Fibroblast of lung (primary cell): ENCODE results near the gene GRP. TPM values are rescaled to one million over a fixed set of nuclear protein-coding genes. Genes with fewer than 3 reads are reported as not detected.

ENCODE experiments used
- DNase-seq, 2 donors: peaks; one replicate each; pipeline versions ENCODE4 v3.0.0 to v3.0.0-alpha.2; 2010; ENCODE audit warnings: low read depth in 2 of 2
- H2AFZ ChIP-seq: 2 replicates; pipeline ENCODE4 v1.5.1; 2012; ENCODE audit warnings: low read length, control low read depth, inconsistent platforms
- H3K27ac ChIP-seq: 2 replicates; pipeline ENCODE4 v1.5.1; 2011; ENCODE audit warnings: low read length, control low read depth; ENCODE audit not compliant: insufficient read depth
- H3K27me3 ChIP-seq: 2 replicates; pipeline ENCODE4 v1.5.1; 2011; ENCODE audit warnings: mild to moderate bottlenecking, low read length; ENCODE audit not compliant: control insufficient read depth, insufficient read depth
- H3K36me3 ChIP-seq: 2 replicates; pipeline ENCODE4 v1.5.1; 2011; ENCODE audit warnings: low read length; ENCODE audit not compliant: control insufficient read depth, insufficient read depth
- H3K4me1 ChIP-seq: 2 replicates; pipeline ENCODE4 v1.5.1; 2011; ENCODE audit warnings: low read length; ENCODE audit not compliant: control insufficient read depth, insufficient read depth; ENCODE audit errors: extremely low read depth
- H3K4me2 ChIP-seq: 2 replicates; pipeline ENCODE4 v1.5.1; 2011; ENCODE audit warnings: low read length, control low read depth; ENCODE audit not compliant: insufficient read depth; ENCODE audit errors: extremely low read depth
- H3K4me3 ChIP-seq, 4 experiments: fragments of 200-600 bp in 1 of 4; sonication (generic) in 1 of 4; replicated peaks in 1 of 4; 2 replicates each; pipeline ENCODE4 v1.5.1; 2011 to 2016; ENCODE audit warnings: low read length in 4 of 4, low read depth in 3 of 4, mild to moderate bottlenecking in 3 of 4, control low read depth in 2 of 4, inconsistent platforms in 1 of 4, mixed read lengths in 1 of 4; ENCODE audit not compliant: insufficient read depth in 1 of 4; ENCODE audit errors: control extremely low read depth in 1 of 4
- H3K79me2 ChIP-seq: 2 replicates; pipeline ENCODE4 v1.5.1; 2012; ENCODE audit warnings: mild to moderate bottlenecking, low read length, inconsistent platforms; ENCODE audit not compliant: control insufficient read depth, insufficient read depth
- H3K9ac ChIP-seq: 2 replicates; pipeline ENCODE4 v1.5.1; 2011; ENCODE audit warnings: mild to moderate bottlenecking, low read length, control low read depth; ENCODE audit not compliant: insufficient read depth
- H3K9me3 ChIP-seq: 2 replicates; pipeline ENCODE4 v1.5.1; 2012; ENCODE audit warnings: low read depth, low read length; ENCODE audit not compliant: control insufficient read depth, insufficient read depth
- H4K20me1 ChIP-seq: 2 replicates; pipeline ENCODE4 v1.5.1; 2011; ENCODE audit warnings: low read length; ENCODE audit not compliant: control insufficient read depth, insufficient read depth; ENCODE audit errors: extremely low read depth
- CTCF ChIP-seq, 2 donors: IDR thresholded peaks in 1 of 2; conservative IDR thresholded peaks in 1 of 2; 1 replicate in 1 of 2; 2 replicates in 1 of 2; pipeline ENCODE4 v1.5.1; 2011 to 2012; ENCODE audit warnings: low read length in 2 of 2, control low read depth in 1 of 2, inconsistent platforms in 1 of 2, low read depth in 1 of 2, mild to moderate bottlenecking in 1 of 2
- EZH2 ChIP-seq: IDR thresholded peaks from 2 replicates; pipeline ENCODE4 v1.5.1; 2012; ENCODE audit warnings: low read length, control low read depth, mild to moderate bottlenecking; ENCODE audit errors: missing control alignments
- polyA plus RNA-seq, 2 donors: library from polyadenylated mRNA; depleted of rRNA in 1 of 2; stranded (reverse) in 1 of 2; unstranded in 1 of 2; fragments of >200 nt; gene quantifications; 2 replicates each; pipeline ENCODE4 v1.2.1, GENCODE V29; 2011 to 2012; ENCODE audit warnings: missing spikeins in 1 of 2
- total RNA-seq: library from RNA; depleted of rRNA; stranded (reverse); fragments of >200 nt; gene quantifications from 2 replicates; pipeline ENCODE4 v1.2.1, GENCODE V29; 2014

The GRP gene
- total and polyA plus RNA-seq, 2 donors (not counting 1 experiment from before 2014, with no cell fraction given) = not detected

DNA sequence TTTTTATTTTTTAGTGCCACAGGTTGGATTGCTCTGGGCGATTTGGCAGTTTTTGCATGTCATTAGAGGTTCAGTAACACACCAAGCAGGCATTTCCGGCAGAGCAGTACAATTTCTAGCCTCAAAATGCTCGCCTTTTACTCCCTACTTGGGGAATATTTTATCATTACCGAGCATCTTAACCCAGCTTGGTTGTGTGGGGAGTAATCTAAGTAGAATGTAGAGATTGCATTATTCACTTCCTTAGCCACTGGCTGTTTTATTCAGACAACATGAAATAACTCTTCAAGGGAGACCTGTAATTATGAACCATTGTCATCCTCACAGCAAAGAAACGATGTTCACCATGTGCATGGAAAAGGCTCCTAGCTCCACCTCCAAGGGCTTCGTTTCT is 13.1 kb downstream of the GRP start:
- H2AFZ ChIP-seq = no peak overlapping the region
- no peak overlapping the region for H3K4me3 ChIP-seq
- H3K27me3 ChIP-seq = peaks cover 5% of the 10 kb centered on the region
- DNase-seq = no peak
- H3K27ac ChIP-seq = no peak overlapping the region
- no peaks in the 10 kb centered on the region for H3K36me3 ChIP-seq
- no peaks in the 10 kb centered on the region for H3K9me3 ChIP-seq
- no peaks in the 10 kb centered on the region for H4K20me1 ChIP-seq
- H3K4me2 ChIP-seq = no peak overlapping the region
- TF ChIP-seq EZH2 (no peak), CTCF (conservative IDR thresholded peaks at IDR 0.05 in 1 of 2, IDR thresholded peaks at IDR 0.05 in 1 of 2; ENCODE audit: low read depth in 1 of 2, low read length in 2 of 2) (no peak)
- no peaks in the 10 kb centered on the region for H3K4me1 ChIP-seq
- no peaks in the 10 kb centered on the region for H3K79me2 ChIP-seq
- H3K9ac ChIP-seq = no peak overlapping the region

DNA sequence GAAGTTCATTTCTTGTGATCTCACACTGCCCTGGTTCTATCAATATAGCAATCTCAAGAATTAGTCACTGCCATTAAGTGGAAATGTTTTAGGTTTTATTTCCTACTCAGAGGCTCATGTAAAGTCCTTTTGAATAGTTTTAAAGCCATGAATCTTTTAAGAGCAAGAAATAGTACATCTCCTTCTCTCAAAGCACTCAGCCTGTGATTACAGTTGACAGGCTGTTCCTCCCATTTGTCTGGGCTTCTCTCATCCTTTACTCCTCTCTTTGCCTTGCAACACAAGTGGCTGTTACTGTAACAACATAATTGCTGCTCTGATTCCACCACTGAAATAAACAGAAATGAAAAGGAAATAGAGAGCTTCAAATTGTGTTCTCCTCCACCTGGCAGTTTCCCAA is 18.4 kb downstream of the GRP start:
- Histone ChIP-seq H3K27ac (no peak overlapping the region), H3K4me3 (no peak overlapping the region), H2AFZ (no peak overlapping the region), H3K9me3 (no peaks in the 10 kb centered on the region), H3K9ac (no peak overlapping the region), H3K27me3 (peaks cover 2% of the 10 kb centered on the region), H3K4me2 (no peak overlapping the region), H4K20me1 (no peaks in the 10 kb centered on the region), H3K4me1 (no peaks in the 10 kb centered on the region), H3K79me2 (no peaks in the 10 kb centered on the region), H3K36me3 (no peaks in the 10 kb centered on the region)
- TF ChIP-seq EZH2 (no peak), CTCF (conservative IDR thresholded peaks at IDR 0.05 in 1 of 2, IDR thresholded peaks at IDR 0.05 in 1 of 2; ENCODE audit: low read depth in 1 of 2, low read length in 2 of 2) (no peak)
- no peak for DNase-seq

DNA sequence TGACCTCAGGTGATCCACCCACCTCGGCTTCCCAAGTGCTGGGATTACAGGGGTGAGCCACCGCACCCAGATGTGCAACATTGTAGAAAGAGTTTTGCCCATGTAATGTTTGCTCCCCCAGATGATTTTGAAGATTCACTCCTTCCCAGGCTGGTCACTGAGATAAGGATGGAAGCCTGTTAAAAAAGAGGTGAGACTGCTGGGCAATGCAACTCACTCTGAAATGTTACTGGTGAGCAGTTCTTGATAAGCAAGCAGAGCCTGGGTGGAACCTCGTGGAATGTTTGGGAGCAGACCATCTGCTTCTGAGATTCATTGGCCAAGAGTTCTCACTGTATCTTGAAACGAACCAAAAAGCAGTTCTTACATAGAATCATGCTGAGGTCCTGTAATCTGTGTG is 19.7 kb downstream of the GRP start:
- Histone ChIP-seq H3K36me3 (no peaks in the 10 kb centered on the region), H3K4me1 (no peaks in the 10 kb centered on the region), H3K27me3 (peaks cover 2% of the 10 kb centered on the region), H3K79me2 (no peaks in the 10 kb centered on the region), H3K27ac (no peak overlapping the region), H3K9ac (no peak overlapping the region), H2AFZ (no peak overlapping the region), H3K9me3 (no peaks in the 10 kb centered on the region), H3K4me2 (no peak overlapping the region), H3K4me3 (no peak overlapping the region), H4K20me1 (no peaks in the 10 kb centered on the region)
- no peak for TF ChIP-seq EZH2
- TF ChIP-seq CTCF (conservative IDR thresholded peaks at IDR 0.05 in 1 of 2, IDR thresholded peaks at IDR 0.05 in 1 of 2; ENCODE audit: low read depth in 1 of 2, low read length in 2 of 2) = no peak
- DNase-seq = no peak
